K562 (cell line): ENCODE measurements around the gene TMEM139. TPM values are rescaled to one million over a fixed set of nuclear protein-coding genes. Genes with fewer than 3 reads are reported as not detected.

Experiments used
- CBFA2T3 ChIP-seq: fragments of 450-650 bp; IDR thresholded peaks from 2 replicates; pipeline ENCODE4 v1.6.1; 2017
- CBX5 ChIP-seq: IDR thresholded peaks from 2 replicates; pipeline ENCODE4 v1.6.1; 2014; ENCODE audit warnings: low read depth, borderline replicate concordance
- CC2D1A ChIP-seq: fragments of 450-650 bp; IDR thresholded peaks from 2 replicates; pipeline ENCODE4 v1.6.1; 2017; ENCODE audit warnings: mild to moderate bottlenecking
- CEBPG ChIP-seq, 3 experiments: fragments of 200-800 bp in 1 of 3; sonication (Bioruptor generic) in 1 of 3; sonication (generic) in 1 of 3; formaldehyde crosslinking in 1 of 3; IDR thresholded peaks in 2 of 3; conservative IDR thresholded peaks in 1 of 3; 2 replicates each; pipeline versions ENCODE4 v1.6.1 to v1.8.0; 2016 to 2022; ENCODE audit warnings: missing compliant biosample characterization in 2 of 3, missing genetic modification characterization in 2 of 3, mild to moderate bottlenecking in 1 of 3, missing genetic modification reagents in 1 of 3
- DMBX1 ChIP-seq: fragments of 250-450 bp; sonication (Bioruptor Pico); IDR thresholded peaks from 2 replicates; pipeline ENCODE4 v1.8.0; 2022; ENCODE audit warnings: inconsistent platforms, mild to moderate bottlenecking, moderate library complexity, borderline replicate concordance
- GABPA ChIP-seq: fragments of 200-800 bp; sonication (Bioruptor generic); conservative IDR thresholded peaks from 2 replicates; pipeline ENCODE4 v1.6.1; 2016; ENCODE audit warnings: low read depth, missing genetic modification characterization, missing compliant biosample characterization
- HCFC1 ChIP-seq: IDR thresholded peaks from 2 replicates; pipeline ENCODE4 v1.6.1; 2012; ENCODE audit warnings: low read depth, low read length, improper control_type of control experiment
- MAFG ChIP-seq: fragments of 450-650 bp; conservative IDR thresholded peaks from 2 replicates; pipeline ENCODE4 v1.6.1; 2016; ENCODE audit warnings: missing genetic modification characterization, missing compliant biosample characterization
- NBN ChIP-seq: fragments of 450-650 bp; IDR thresholded peaks from 2 replicates; pipeline ENCODE4 v1.6.1; 2016; ENCODE audit warnings: low read depth, mild to moderate bottlenecking
- PHB ChIP-seq: fragments of 250-450 bp; sonication (Bioruptor Pico); IDR thresholded peaks from 2 replicates; pipeline ENCODE4 v1.5.0; 2021
- PHF20 ChIP-seq: fragments of 450-650 bp; IDR thresholded peaks from 2 replicates; pipeline ENCODE4 v1.6.1; 2018; ENCODE audit not compliant: partially characterized antibody
- POLR2G ChIP-seq: fragments of 200-400 bp; formaldehyde crosslinking; IDR thresholded peaks from 2 replicates; pipeline ENCODE4 v1.6.1; 2017; ENCODE audit warnings: low read depth, mild to moderate bottlenecking, antibody characterized with exemption, low read length, moderate library complexity
- SFPQ ChIP-seq: fragments of 200-400 bp; formaldehyde crosslinking; IDR thresholded peaks from 2 replicates; pipeline ENCODE4 v1.6.1; 2017; ENCODE audit warnings: mild to moderate bottlenecking, low read depth, low read length, moderate library complexity
- ZBTB17 ChIP-seq: fragments of 450-650 bp; formaldehyde crosslinking; IDR thresholded peaks from 2 replicates; pipeline ENCODE4 v1.4.0; 2020; ENCODE audit warnings: mild to moderate bottlenecking
- ZBTB33 ChIP-seq: sonication (generic); formaldehyde crosslinking; IDR thresholded peaks from 2 replicates; pipeline ENCODE4 v1.8.1; 2023; ENCODE audit warnings: mild to moderate bottlenecking, missing genetic modification reagents
- ZBTB8A ChIP-seq: fragments of 450-650 bp; IDR thresholded peaks from 2 replicates; pipeline ENCODE4 v1.6.1; 2018; ENCODE audit warnings: mild to moderate bottlenecking, moderate library complexity; ENCODE audit not compliant: partially characterized antibody
- ZC3H8 ChIP-seq: fragments of 450-650 bp; IDR thresholded peaks from 2 replicates; pipeline ENCODE4 v1.6.1; 2017
- ZNF121 ChIP-seq: sonication (generic); formaldehyde crosslinking; conservative IDR thresholded peaks from 2 replicates; pipeline ENCODE4 v1.8.0; 2022; ENCODE audit warnings: missing genetic modification reagents
- ZNF41 ChIP-seq: fragments of 250-450 bp; sonication (Bioruptor Pico); conservative IDR thresholded peaks from 2 replicates; pipeline ENCODE4 v1.4.0; 2020; ENCODE audit warnings: mild to moderate bottlenecking
- ZNF518B ChIP-seq: fragments of 250-450 bp; sonication (Bioruptor Pico); IDR thresholded peaks from 2 replicates; pipeline ENCODE4 v1.5.0; 2021; ENCODE audit warnings: mild to moderate bottlenecking, moderate library complexity
- polyA plus RNA-seq, 8 experiments: library from polyadenylated mRNA; depleted of rRNA in 4 of 8; stranded (reverse) in 5 of 8; unstranded in 3 of 8; fragments of >200 nt; fragmentation: Nextera tagmentation in 2 of 8; fragmentation: Illumina TruSeq in 1 of 8; extraction: Ambion mirVana in 2 of 8; extraction: Trizol in 1 of 8; gene quantifications; 2 replicates each; pipeline versions ENCODE4 v1.2.1 to v1.2.3, GENCODE V29; 2011 to 2014; ENCODE audit warnings: inconsistent platforms in 1 of 8, missing spikeins in 1 of 8
- total RNA-seq, 7 experiments: library from RNA; depleted of rRNA in 6 of 7; stranded (reverse); fragments of >200 nt in 6 of 7; fragmentation: Illumina TruSeq in 2 of 7; extraction: Trizol in 2 of 7; gene quantifications; 2 replicates each; pipeline versions ENCODE4 v1.2.1 to v1.2.3, GENCODE V29; 2011 to 2021; ENCODE audit warnings: low replicate concordance in 1 of 7

The TMEM139 gene
- total and polyA plus RNA-seq, 9 of the 15 experiments (the other 6 are each of a cell fraction or from before 2014, with no cell fraction given) = 0.27 to 1.8 (median 0.79) TPM

- TF ChIP-seq ZNF518B (CRISPR knock-in tag) (no peak), CBFA2T3 (no peak), PHB (CRISPR knock-in tag) (no peak), POLR2G (peak; percentile 99), SFPQ (no peak), HCFC1 (peak; percentile 41), ZC3H8 (no peak), ZNF41 (CRISPR knock-in tag) (no peak), ZBTB33 (CRISPR knock-in tag) (peak; percentile 64), ZNF121 (no peak), NBN (peak; percentile 81; the same call in 1 of the 2 replicates), GABPA (tag) (peak; percentile 80), ZBTB8A (no peak), CC2D1A (no peak), ZBTB17 (CRISPR knock-in tag) (0 out of 2 replicates have a peak, but pooled peaks have one; percentile 34), CBX5 (no peak), PHF20 (peak; percentile 86), DMBX1 (CRISPR knock-in tag) (peak; percentile 33; the same call in 1 of the 2 replicates), MAFG (tag) (no peak), CEBPG (CRISPR knock-in tag; IDR thresholded peaks at IDR 0.05) (no peak; the same call in 1 of the 2 replicates), CEBPG (tag; conservative IDR thresholded peaks at IDR 0.05 in 1 of 2, IDR thresholded peaks at IDR 0.05 in 1 of 2) (no peak)
Observed at GRCh38 chr7:143263266-143264195, 21.2 kb upstream of the TMEM139 start, which contains the start of gene GSTK1 (continued).
